GM12878 (cell line): ENCODE data around the gene SGPP2.

Experiments
- CBX3 ChIP-seq: fragments of 200-600 bp; sonication (generic); IDR thresholded peaks from 2 replicates; pipeline ENCODE4 v1.6.1; 2016; ENCODE audit warnings: low read depth, borderline replicate concordance
- CREM ChIP-seq: IDR thresholded peaks from 2 replicates; pipeline ENCODE4 v1.6.1; 2014; ENCODE audit warnings: antibody characterized with exemption, low read depth
- EGR1 ChIP-seq, 2 experiments: IDR thresholded peaks; 1 replicate in 1 of 2; 2 replicates in 1 of 2; pipeline ENCODE4 v1.6.1; 2011 to 2012; ENCODE audit warnings: low read depth in 2 of 2, low read length in 2 of 2, borderline replicate concordance in 1 of 2, mild to moderate bottlenecking in 1 of 2, moderate library complexity in 1 of 2
- IKZF2 ChIP-seq, 2 experiments: fragments of 450-650 bp; IDR thresholded peaks; 2 replicates each; pipeline ENCODE4 v1.6.1; 2017; ENCODE audit warnings: mild to moderate bottlenecking in 2 of 2, moderate library complexity in 2 of 2
- JUND ChIP-seq: IDR thresholded peaks from 2 replicates; pipeline ENCODE4 v1.6.1; 2012; ENCODE audit warnings: low read depth, mild to moderate bottlenecking, low read length, improper control_type of control experiment, moderate library complexity
- POLR2A ChIP-seq: IDR thresholded peaks from 2 replicates; pipeline ENCODE4 v1.6.1; 2011; ENCODE audit warnings: low read depth, mild to moderate bottlenecking, low read length
- POLR2AphosphoS5 ChIP-seq: IDR thresholded peaks from 2 replicates; pipeline ENCODE4 v1.6.1; 2011; ENCODE audit warnings: mild to moderate bottlenecking, low read length, inconsistent platforms
- RAD51 ChIP-seq: fragments of 450-650 bp; IDR thresholded peaks from 2 replicates; pipeline ENCODE4 v1.6.1; 2016; ENCODE audit warnings: moderate library complexity, mild to moderate bottlenecking, inconsistent platforms
- SMC3 ChIP-seq: IDR thresholded peaks from 2 replicates; pipeline ENCODE4 v1.6.1; 2011; ENCODE audit warnings: low read length, improper control_type of control experiment, borderline replicate concordance
- TAF1 ChIP-seq: IDR thresholded peaks from 2 replicates; pipeline ENCODE4 v1.6.1; 2011; ENCODE audit warnings: mild to moderate bottlenecking, low read depth, low read length, borderline replicate concordance
- USF2 ChIP-seq: IDR thresholded peaks from 2 replicates; pipeline ENCODE4 v1.6.1; 2011; ENCODE audit warnings: low read depth, low read length, improper control_type of control experiment, borderline replicate concordance
- YY1 ChIP-seq: IDR thresholded peaks from 2 replicates; pipeline ENCODE4 v1.6.1; 2011; ENCODE audit warnings: low read depth, mild to moderate bottlenecking, low read length
- TF ChIP-seq, protein P1 (sequence below), 3 experiments: IDR thresholded peaks in 2 of 3; conservative IDR thresholded peaks in 1 of 3; 2 replicates each; pipeline ENCODE4 v1.5.1; 2011; ENCODE audit warnings: low read depth in 3 of 3, low read length in 3 of 3, mild to moderate bottlenecking in 3 of 3, control low read depth in 2 of 3, moderate library complexity in 2 of 3, inconsistent platforms in 1 of 3, mixed read lengths in 1 of 3; ENCODE audit not compliant: control insufficient read depth in 2 of 3, insufficient read depth in 1 of 3; ENCODE audit errors: extremely low read depth in 1 of 3

- TF ChIP-seq USF2 (no peak), EGR1 (IDR thresholded peaks at IDR 0.05; ENCODE audit: borderline replicate concordance in 1 of 2, low read depth in 2 of 2, low read length in 2 of 2) (no peak), POLR2AphosphoS5 (no peak), JUND (no peak), CREM (no peak), SMC3 (no peak), RAD51 (no peak), YY1 (no peak), POLR2A (no peak), IKZF2 (IDR thresholded peaks at IDR 0.05) (peak in 1 of 2 experiments; percentile 46; a peak in 2 of 4 replicates), TAF1 (no peak), CBX3 (no peak)
- TF ChIP-seq, protein P1, sequence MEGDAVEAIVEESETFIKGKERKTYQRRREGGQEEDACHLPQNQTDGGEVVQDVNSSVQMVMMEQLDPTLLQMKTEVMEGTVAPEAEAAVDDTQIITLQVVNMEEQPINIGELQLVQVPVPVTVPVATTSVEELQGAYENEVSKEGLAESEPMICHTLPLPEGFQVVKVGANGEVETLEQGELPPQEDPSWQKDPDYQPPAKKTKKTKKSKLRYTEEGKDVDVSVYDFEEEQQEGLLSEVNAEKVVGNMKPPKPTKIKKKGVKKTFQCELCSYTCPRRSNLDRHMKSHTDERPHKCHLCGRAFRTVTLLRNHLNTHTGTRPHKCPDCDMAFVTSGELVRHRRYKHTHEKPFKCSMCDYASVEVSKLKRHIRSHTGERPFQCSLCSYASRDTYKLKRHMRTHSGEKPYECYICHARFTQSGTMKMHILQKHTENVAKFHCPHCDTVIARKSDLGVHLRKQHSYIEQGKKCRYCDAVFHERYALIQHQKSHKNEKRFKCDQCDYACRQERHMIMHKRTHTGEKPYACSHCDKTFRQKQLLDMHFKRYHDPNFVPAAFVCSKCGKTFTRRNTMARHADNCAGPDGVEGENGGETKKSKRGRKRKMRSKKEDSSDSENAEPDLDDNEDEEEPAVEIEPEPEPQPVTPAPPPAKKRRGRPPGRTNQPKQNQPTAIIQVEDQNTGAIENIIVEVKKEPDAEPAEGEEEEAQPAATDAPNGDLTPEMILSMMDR (IDR thresholded peaks at IDR 0.05 in 2 of 3, conservative IDR thresholded peaks at IDR 0.05 in 1 of 3; ENCODE audit: control insufficient read depth in 2 of 3, extremely low read depth in 1 of 3, insufficient read depth in 1 of 3, low read depth in 3 of 3, low read length in 3 of 3): no peak
Measured at GRCh38 chr2:222434204-222434603, 9.9 kb downstream of the SGPP2 start.
